ENCODE results near the gene RUBCN. TPM values are rescaled to one million over a fixed set of nuclear protein-coding genes. Genes with fewer than 3 reads are reported as not detected.
A peak's percentile ranks its signal among the peaks of the same experiment; 100 is the strongest.
"Not testable (repeated sequence)": the region's sequence is repeated elsewhere in the genome, so short reads cannot be mapped to it uniquely, and the experiment has no call there.

Gene RUBCN
- total RNA-seq, 1 donor from 2014 or later, result 35.0 TPM

DNA sequence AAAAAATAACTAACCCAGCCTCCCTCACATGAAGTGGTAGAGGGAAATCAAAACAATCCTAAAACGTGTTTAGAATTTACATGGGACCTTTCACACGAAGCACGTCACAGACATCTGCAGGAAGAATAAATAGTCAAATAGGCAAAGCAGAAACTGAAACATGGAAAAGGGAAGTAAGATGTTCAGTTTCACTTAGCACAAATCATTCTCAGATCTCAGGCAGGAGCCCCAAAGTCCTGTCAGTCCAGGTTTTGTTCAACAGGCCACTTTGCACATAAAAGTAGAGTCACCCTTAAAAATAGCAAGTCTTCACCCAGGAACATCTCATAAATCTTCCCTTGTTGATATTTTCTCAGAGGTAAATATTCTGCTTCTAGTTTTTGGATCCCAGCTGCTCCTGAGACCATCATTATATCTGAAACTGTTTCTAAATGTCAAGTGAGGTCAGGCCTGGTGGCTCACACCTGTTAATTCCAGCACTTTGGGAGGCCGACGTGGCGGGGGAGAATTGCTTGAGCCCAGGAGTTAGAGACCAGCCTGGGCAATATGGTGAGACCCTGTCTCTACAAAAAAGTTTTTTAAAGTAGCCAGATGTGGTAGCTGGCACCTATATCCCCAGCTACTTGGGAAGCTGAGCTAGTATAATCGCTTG lies 1.9 kb downstream of the RUBCN start:
- Mint-ChIP-seq H3K4me1 (ENCODE audit: unreplicated experiment) (peaks cover 37% of the 10 kb centered on the region), H3K9me3 (ENCODE audit: unreplicated experiment) (no peaks in the 10 kb centered on the region), H3K36me3 (ENCODE audit: low read depth, unreplicated experiment) (peaks cover 17% of the 10 kb centered on the region), H3K27me3 (ENCODE audit: unreplicated experiment) (peaks cover 5% of the 10 kb centered on the region), H3K4me3 (ENCODE audit: unreplicated experiment) (peak overlapping the region; percentile 77), H3K27ac (ENCODE audit: unreplicated experiment) (no peak overlapping the region)
- TF ChIP-seq, protein P1, sequence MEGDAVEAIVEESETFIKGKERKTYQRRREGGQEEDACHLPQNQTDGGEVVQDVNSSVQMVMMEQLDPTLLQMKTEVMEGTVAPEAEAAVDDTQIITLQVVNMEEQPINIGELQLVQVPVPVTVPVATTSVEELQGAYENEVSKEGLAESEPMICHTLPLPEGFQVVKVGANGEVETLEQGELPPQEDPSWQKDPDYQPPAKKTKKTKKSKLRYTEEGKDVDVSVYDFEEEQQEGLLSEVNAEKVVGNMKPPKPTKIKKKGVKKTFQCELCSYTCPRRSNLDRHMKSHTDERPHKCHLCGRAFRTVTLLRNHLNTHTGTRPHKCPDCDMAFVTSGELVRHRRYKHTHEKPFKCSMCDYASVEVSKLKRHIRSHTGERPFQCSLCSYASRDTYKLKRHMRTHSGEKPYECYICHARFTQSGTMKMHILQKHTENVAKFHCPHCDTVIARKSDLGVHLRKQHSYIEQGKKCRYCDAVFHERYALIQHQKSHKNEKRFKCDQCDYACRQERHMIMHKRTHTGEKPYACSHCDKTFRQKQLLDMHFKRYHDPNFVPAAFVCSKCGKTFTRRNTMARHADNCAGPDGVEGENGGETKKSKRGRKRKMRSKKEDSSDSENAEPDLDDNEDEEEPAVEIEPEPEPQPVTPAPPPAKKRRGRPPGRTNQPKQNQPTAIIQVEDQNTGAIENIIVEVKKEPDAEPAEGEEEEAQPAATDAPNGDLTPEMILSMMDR (IDR thresholded peaks at IDR 0.05; ENCODE audit: unreplicated experiment), result no peak
- no peak for DNase-seq (ENCODE audit: low spot score)

DNA sequence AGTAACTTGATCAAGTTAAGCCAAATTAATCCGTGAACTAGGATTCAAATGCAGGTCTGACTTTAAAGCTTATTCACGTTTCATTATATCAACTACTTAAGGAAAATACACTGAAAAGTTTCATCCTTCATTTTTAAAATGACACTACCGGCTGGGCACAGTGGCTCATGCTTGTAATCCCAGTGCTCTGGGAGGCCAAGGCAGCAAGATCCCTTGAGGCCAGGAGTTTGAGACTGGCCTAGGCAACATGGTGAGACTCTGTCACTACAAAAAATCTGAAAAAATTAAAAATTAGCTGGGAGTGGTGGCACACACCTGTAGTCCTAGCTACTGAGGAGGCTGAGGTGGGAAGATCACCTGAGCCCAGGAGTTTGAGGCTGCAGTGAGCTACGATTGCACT lies 3.7 kb downstream of the RUBCN start:
- no peak overlapping the region for H3K27ac Mint-ChIP-seq (ENCODE audit: unreplicated experiment)
- TF ChIP-seq, protein P1 (IDR thresholded peaks at IDR 0.05; ENCODE audit: unreplicated experiment), result no peak
- H3K27me3 Mint-ChIP-seq (ENCODE audit: unreplicated experiment), result peaks cover 5% of the 10 kb centered on the region
- DNase-seq (ENCODE audit: low spot score), result no peak
- H3K4me3 Mint-ChIP-seq (ENCODE audit: unreplicated experiment), result no peak overlapping the region
- H3K4me1 Mint-ChIP-seq (ENCODE audit: unreplicated experiment), result peaks cover 37% of the 10 kb centered on the region
- H3K9me3 Mint-ChIP-seq (ENCODE audit: unreplicated experiment), result no peaks in the 10 kb centered on the region
- H3K36me3 Mint-ChIP-seq (ENCODE audit: low read depth, unreplicated experiment), result peaks cover 25% of the 10 kb centered on the region

DNA sequence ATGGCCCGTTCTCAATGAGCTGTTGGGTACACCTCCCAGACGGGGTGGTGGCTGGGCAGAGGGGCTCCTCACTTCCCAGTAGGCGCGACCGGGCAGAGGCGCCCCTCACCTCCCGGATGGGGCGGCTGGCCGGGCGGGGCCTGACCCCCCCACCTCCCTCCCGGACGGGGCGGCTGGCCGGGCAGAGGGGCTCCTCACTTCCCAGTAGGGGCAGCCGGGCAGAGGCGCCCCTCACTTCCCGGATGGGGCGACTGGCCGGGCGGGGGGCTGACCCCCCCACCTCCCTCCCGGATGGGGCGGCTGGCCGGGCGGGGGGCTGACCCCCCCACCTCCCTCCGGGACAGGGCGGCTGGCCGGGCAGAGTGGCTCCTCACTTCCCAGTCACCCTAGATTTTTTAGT lies 5.2 kb downstream of the RUBCN start:
- H3K9me3 Mint-ChIP-seq (ENCODE audit: unreplicated experiment); H3K27ac Mint-ChIP-seq (ENCODE audit: unreplicated experiment); H3K27me3 Mint-ChIP-seq (ENCODE audit: unreplicated experiment); DNase-seq (ENCODE audit: low spot score); H3K4me3 Mint-ChIP-seq (ENCODE audit: unreplicated experiment): not testable (repeated sequence)
- peaks cover 30% of the 10 kb centered on the region for H3K4me1 Mint-ChIP-seq (ENCODE audit: unreplicated experiment)
- peaks cover 25% of the 10 kb centered on the region for H3K36me3 Mint-ChIP-seq (ENCODE audit: low read depth, unreplicated experiment)

DNA sequence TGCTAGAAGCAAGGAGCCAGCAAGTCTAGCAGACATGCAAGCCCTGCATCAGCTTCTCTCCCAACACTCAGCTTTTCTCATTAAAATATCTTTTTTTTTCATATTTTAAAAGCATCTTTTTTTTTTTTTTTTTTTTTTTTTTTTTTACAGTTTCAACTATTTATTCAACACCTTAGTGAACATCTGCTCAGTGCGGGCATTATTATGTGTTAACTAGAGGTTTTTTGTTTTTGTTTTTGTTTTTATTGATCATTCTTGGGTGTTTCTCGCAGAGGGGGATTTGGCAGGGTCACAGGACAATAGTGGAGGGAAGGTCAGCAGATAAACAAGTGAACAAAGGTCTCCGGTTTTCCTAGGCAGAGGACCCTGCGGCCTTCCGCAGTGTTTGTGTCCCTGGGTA lies 5.9 kb downstream of the RUBCN start:
- Mint-ChIP-seq H3K27ac (ENCODE audit: unreplicated experiment) (peak overlapping the region; percentile 92), H3K36me3 (ENCODE audit: low read depth, unreplicated experiment) (peaks cover 20% of the 10 kb centered on the region), H3K4me1 (ENCODE audit: unreplicated experiment) (peaks cover 26% of the 10 kb centered on the region)
- not testable (repeated sequence) for H3K4me3 Mint-ChIP-seq (ENCODE audit: unreplicated experiment); H3K27me3 Mint-ChIP-seq (ENCODE audit: unreplicated experiment); DNase-seq (ENCODE audit: low spot score); H3K9me3 Mint-ChIP-seq (ENCODE audit: unreplicated experiment)

DNA sequence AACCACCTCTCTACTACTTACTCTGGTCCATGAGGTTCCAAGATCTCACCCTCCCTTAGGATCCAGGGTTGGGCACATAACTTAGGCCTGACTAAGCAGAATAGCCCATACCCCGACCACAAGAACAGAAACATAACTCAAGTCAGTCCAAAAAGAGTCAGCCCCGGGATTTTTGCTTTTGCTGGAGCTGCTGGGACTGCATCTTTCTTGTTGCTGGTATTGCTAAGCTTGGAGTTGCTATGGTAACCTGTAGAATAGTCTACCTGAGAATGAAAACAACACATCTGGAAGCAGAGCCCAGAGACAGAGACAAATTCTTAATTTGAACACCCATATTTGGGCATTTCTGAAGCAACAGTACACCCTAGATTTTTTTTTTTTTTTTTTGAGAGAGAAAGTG lies 6.5 kb downstream of the RUBCN start:
- TF ChIP-seq, protein P1 (IDR thresholded peaks at IDR 0.05; ENCODE audit: unreplicated experiment), result no peak
- Mint-ChIP-seq H3K27ac (ENCODE audit: unreplicated experiment) (peak overlapping the region; percentile 80), H3K36me3 (ENCODE audit: low read depth, unreplicated experiment) (peaks cover 18% of the 10 kb centered on the region), H3K27me3 (ENCODE audit: unreplicated experiment) (peaks cover 1% of the 10 kb centered on the region), H3K9me3 (ENCODE audit: unreplicated experiment) (no peaks in the 10 kb centered on the region), H3K4me3 (ENCODE audit: unreplicated experiment) (no peak overlapping the region), H3K4me1 (ENCODE audit: unreplicated experiment) (peaks cover 22% of the 10 kb centered on the region)
- DNase-seq (ENCODE audit: low spot score), result no peak

DNA sequence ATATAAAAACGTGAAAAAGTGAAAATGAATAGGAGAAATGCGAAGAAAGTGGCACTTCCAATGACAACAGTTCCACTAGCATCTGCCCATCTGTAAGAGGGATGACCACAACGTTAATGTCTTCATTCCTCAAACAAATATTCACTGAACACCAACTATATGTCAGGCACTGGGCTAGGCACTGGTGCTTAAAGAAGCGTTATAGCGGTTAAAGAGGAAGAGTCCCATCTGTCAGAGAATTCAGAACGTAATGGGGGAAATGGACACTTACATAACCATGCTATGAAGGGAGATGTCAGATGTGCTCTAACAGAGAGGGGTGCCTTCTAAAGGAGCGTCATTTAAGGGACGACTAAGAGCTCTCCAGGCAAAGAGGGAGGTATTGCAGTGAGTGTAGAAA lies 8.2 kb downstream of the RUBCN start:
- peaks cover 1% of the 10 kb centered on the region for H3K27me3 Mint-ChIP-seq (ENCODE audit: unreplicated experiment)
- peak overlapping the region; percentile 18 for H3K4me3 Mint-ChIP-seq (ENCODE audit: unreplicated experiment)
- no peak for DNase-seq (ENCODE audit: low spot score)
- peaks cover 18% of the 10 kb centered on the region for H3K36me3 Mint-ChIP-seq (ENCODE audit: low read depth, unreplicated experiment)
- no peak overlapping the region for H3K27ac Mint-ChIP-seq (ENCODE audit: unreplicated experiment)
- peaks cover 19% of the 10 kb centered on the region for H3K4me1 Mint-ChIP-seq (ENCODE audit: unreplicated experiment)
- TF ChIP-seq, protein P1 (IDR thresholded peaks at IDR 0.05; ENCODE audit: unreplicated experiment), result no peak
- no peaks in the 10 kb centered on the region for H3K9me3 Mint-ChIP-seq (ENCODE audit: unreplicated experiment)

DNA sequence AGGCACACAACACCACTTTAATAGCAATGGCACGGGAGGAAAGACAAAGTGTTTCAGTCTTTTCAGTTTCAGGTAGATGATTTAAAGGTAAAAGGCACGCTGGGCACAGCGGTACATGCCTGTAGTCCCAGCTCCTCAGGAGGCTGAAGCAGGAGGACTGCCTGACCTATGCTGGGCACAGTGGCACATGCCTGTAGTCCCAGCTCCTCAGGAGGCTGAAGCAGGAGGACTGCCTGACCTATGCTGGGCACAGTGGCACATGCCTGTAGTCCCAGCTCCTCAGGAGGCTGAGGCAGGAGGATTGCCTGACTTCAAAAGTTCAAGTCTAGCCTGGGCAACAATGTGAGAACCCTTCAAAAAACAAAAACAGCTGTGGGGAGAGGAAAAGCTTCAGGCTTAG lies 8.8 kb downstream of the RUBCN start:
- not testable (repeated sequence) for H3K9me3 Mint-ChIP-seq (ENCODE audit: unreplicated experiment); H3K27ac Mint-ChIP-seq (ENCODE audit: unreplicated experiment); H3K4me3 Mint-ChIP-seq (ENCODE audit: unreplicated experiment); H3K27me3 Mint-ChIP-seq (ENCODE audit: unreplicated experiment); DNase-seq (ENCODE audit: low spot score)
- Mint-ChIP-seq H3K4me1 (ENCODE audit: unreplicated experiment) (peaks cover 19% of the 10 kb centered on the region), H3K36me3 (ENCODE audit: low read depth, unreplicated experiment) (peaks cover 20% of the 10 kb centered on the region)
